Measurements from ENCODE around the gene ZNF507.

Gene ZNF507

DNA sequence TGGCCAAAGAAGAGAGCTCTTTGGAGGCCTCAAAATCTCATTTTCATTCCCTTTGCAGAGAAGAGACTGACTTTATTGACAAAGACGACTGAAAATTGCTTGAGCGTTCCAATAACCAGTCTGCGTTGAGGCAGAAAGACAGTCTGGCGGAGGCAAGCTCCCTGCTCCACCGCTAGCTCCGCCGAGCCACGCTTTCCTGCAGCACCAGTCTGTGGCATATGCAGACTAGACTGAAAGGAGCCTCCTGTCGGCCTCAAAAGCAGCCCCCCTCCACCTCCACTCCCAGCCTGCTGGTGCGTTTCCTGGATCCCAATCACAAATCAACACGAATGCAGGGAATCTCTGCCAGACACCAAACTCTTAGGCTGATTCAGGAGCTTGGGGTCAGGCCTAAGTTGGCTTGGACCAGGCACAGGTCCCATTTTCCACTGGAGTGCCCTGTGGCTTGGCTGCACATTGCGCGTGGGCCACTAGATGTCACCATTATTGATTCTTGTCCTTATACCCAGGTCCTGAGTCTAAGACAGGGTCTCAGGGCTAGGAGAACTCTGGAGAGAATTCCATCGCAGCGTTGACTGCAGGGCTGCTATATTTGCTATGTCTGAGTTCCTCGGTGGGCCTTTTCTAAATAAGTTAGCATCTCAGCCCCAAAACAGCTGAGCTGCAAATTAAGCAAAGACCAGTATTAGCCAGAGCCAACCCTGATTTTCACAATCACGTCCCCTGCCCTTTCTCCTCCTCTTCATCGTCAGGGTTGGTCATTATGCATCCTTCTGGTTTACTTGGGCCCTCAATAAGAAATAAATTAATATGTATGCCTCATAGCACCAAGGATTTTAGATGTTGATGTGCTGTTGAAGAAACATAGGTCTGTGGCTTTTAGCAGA lies 5.2 kb upstream of the ZNF507 start:
- peak; percentile 15 to 24 for DNase-seq (ENCODE audit: low read depth in 2 of 2)

DNA sequence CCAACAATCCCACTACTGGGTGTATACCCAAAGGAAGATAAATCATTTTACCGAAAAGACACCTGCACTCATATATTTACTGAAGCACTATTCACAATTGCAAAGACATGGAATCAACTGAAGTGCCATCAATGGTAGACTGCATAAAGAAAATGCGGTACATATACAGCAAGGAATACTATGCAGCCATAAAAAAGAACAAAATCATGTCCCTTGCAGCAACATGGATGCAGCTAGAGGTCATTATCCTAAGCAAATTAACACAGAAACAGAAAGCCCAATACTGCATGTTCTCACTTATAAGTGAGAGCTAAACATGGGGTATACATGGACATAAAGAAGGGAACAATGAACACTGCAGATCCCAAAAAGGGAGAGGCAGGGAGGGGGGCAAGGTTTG lies 2.7 kb upstream of the ZNF507 start:
- no peak for DNase-seq (ENCODE audit: low read depth in 2 of 2)

DNA sequence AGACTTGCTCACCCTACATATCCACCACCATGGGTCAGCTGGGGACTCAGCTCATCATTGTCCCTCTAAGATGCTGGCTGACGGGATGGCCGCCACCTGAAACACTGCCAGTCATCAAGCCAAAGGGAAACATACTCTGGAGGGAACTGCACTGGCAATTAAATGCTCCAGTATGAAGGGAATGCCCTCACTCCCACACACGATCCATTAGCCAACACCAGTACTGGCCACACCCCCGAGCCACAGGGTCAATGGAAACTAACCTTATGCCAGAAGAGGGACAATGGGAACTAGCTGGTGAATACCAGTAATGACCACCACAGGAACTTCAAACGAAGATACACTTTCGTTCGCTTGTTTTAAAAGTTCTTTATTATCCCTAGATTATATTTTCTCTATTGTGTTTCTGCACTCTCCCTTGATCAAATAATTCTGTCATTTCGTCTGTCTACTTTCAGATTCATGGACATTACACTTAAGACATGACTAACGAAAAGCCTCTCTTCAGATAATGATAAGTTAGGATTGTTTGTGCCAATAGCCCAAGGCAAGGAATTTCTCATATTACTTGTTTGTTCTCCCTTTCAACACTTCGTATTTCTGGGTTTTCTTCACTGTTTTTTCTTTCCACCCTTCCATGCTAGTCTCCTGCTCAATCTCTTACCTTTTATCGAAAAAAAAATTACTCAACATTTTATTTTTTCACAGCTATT lies 1.7 kb upstream of the ZNF507 start:
- no peak for DNase-seq (ENCODE audit: low read depth in 2 of 2)

DNA sequence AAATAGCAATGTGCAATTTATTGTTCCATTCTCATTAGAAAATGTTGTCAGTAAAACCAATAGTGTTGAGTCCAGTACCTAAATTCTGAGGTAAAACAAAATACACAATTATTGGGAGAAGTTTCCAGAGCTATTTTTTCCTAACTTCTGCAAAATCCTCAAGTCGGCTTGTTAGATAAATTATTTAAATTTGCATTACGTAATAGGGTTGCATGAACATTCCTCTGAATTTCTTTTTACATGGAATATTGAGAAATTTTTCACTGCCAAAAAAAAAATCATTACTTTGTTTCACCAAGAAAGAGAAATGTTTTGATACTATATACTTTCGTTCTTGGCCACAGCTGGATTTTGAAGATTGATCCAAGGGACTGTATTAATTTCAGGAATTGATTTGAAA lies 1.5 kb downstream of the ZNF507 start:
- DNase-seq (ENCODE audit: low read depth in 2 of 2), result no peak

DNA sequence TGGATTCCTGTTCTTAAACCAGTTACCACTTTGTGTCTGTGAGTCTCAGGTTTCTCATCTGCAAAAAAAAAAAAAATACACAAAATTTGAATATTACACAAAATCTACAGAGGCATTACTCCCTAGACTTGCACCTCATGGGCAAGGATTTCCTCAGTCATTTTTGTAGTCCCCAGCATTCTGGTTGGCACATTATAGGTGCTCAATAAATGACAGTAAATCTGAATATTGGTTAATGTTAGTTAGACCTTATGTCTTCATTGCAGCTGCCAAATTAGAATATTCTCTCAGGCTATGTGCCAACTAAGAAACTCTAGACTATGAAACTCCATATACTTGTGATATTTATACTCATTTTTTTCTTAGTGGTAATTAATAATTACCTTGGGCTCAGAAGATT lies 2.2 kb downstream of the ZNF507 start:
- DNase-seq (ENCODE audit: low read depth in 2 of 2), result no peak

DNA sequence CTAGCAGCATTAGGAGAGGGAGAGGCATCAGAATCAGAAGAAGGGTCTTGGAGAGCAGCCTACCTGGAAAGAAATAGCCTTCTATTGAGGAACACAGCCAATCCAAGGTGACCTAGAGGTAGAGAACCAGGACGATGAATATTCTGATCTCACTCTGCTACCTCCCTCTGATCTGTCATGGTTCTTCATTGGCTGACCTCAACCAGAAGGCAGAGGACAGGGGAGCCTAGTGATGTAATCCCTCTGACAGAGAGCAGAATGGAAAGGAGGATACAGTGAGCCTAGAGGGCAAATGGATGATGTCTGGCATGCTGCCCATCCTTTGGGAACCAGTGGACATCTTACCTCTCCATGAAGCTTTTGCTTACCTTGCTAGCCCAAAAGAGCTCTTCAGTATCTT lies 3.6 kb downstream of the ZNF507 start:
- DNase-seq (ENCODE audit: low read depth in 2 of 2), result no peak

DNA sequence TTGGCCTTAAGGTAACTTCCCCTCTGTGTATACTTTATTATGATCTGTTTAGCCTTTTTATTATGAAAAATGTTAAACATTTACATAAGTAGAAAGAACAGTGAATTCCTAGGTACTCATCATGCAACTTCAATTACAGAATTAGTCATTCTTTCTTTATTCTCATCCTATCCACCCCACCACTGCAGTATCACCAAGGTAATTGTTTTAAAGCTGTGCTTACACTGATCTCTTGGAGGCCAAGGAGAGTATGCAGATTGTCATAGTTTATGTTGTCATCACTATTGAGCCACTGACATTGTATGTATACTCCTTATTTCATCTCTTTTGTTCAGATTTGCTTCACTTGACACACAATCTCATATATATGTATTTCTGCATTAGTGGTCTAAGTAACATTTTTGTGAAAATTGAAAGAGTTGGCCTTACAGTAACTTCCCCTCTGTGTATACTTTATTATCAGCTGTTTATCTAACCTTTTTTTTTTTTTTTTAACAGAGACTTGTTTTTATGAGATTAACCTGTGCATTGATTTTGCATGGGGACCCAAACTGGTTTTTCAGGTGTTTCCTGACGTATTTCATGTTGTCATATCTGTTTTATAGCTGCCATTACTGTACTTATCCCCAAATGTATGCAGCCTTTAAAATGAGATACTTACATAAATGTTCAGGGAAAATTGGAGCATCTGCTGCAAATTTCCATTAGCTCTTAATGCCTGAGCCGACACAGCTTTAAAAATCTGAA lies 4.5 kb downstream of the ZNF507 start:
- no peak for DNase-seq (ENCODE audit: low read depth in 2 of 2)

DNA sequence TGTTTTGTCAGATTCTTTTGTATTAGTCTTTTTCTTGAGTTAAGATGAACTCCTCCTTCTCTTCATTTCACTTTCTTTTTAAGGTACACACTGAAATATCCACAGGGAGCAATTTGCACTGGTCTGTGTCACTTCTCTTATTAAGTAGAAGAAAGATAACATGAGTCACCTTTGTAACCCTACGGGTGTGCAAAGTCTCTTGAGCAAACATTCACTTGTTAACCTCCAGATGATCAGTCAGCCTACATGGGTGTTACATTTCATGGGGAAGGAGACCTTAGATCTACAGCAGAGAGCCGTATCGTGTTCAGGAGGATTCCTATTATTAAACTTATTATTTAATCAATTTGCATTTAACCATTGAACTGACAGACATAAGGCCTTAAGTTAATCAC lies 5.1 kb downstream of the ZNF507 start:
- DNase-seq (ENCODE audit: low read depth in 2 of 2), result no peak

DNA sequence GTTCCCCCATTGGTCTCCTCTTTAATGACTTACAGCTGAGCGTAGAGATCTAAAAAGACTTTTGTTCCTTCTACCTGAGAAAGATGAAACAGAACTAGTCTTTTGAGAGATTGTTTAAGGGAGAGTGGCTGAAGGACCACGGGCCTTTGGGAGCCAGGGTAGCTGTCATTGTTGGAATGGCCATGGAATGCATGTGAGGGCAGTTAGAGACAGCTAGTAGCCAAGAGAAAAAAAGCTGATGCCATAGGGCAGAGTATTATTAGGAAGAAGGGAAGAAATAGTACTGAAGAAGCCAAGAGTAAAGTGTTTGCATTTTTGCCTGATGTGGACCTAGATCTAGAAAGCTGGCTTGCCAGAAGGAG lies 5.6 kb downstream of the ZNF507 start:
- no peak for DNase-seq (ENCODE audit: low read depth in 2 of 2)

DNA sequence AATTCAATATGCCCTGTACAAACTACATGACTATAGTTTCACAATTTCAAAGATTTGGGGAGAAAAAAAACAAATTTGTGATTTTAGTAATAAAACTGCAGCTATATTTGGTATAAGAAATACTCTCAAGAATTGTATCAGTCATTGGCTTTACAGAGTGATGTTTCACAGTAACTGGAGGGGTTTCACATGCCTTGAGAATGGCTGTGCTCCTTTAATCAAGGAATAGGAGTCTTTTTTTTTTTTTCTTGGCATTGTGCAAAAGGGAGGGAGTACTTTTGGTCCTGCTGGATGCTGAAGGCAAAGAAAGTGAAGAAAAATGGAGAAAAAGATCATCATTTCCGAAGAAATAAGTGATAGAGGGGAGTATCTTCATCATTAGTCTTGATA lies 6.8 kb downstream of the ZNF507 start:
- no peak for DNase-seq (ENCODE audit: low read depth in 2 of 2)

DNA sequence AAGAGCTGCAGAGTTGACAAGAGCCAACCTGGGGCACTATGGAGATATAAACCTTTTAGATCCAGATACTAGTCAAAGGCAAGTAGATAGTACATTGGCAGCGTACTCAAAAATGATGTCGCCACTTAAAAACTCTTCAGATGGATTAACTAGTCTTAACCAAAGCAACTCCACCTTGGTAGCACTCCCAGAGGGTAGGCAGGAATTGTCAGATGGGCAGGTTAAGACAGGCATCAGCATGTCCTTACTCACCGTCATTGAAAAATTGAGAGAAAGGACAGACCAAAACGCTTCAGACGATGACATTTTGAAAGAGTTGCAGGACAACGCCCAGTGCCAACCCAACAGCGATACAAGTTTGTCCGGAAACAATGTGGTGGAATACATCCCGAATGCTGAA lies 8.9 kb downstream of the ZNF507 start:
- DNase-seq (ENCODE audit: low read depth in 2 of 2), result no peak

DNA sequence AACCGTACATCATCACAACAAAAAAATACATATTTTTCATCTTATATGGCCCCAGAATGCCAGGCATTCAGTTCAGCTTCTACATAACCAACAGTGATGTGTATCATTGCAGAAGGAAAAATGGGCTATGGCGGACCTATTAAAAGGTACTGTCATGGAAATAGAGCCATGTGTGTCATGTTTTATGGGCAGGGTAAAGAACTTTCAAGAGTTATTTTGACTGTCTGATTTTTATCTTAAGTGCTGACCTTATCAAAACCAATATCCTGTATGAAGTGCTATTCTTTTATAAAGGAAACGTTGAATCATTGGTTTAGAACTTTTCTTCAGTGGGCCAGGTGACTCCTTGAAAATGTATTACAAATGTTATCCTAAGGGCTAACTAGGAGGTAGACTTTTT lies 9.9 kb downstream of the ZNF507 start:
- no peak for DNase-seq (ENCODE audit: low read depth in 2 of 2)

DNA sequence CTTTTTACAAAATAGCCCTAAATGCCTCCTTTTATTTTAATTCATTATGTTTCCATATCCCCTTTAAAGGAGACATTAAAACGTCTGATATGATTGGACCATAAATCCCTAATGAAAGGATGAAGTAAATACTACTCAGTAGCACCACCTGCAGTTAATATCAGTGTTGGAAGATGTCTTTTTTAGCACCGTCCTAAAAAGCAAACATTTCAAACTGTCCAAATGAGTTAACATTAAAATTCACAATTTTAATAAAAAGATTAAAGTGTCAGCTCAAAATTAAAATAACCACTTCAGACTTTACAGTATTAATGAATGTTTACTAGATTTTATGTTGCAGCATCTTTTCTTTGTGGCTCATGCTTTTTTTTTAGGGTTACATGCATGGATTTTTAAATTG lies 12.3 kb downstream of the ZNF507 start:
- no peak for DNase-seq (ENCODE audit: low read depth in 2 of 2)

DNA sequence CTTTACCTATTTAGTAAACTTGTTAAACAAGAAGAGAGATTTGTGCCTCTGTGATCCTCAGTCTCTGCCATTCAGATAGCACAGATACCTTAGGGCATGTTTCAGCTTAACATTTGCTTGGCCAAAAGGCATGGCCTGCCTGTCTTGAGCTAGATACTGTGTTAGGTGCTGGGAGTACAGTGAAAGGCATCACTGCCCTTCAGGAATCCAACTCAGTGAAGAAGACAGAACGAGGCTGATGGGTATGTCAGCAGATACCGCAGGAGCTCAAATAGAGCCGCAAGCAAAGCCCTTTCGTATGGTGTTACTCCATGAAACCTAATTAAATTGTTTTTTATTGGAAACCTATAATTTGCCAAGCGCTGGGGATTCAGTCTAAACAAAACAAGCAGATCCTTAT lies 12.9 kb downstream of the ZNF507 start:
- no peak for DNase-seq (ENCODE audit: low read depth in 2 of 2)

DNA sequence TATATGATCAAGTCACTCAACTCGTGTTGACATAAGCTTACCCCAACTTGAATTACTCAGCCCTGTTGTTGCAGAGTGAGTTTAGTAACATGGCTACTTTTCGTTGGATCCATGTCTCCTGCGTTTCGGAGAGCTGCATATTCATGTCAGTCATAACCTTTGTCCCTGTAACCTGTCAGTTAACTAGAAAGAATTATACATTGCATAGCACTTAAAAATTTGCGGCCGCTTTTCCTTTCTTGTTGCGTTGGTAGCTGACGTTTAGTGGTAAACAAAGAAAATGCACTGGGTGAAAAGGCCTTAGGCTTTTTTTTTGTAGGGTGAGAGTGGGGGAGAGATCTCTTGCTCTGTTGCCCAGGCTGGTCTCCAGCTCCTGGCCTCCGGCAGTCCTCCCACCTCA lies 14.2 kb downstream of the ZNF507 start:
- no peak for DNase-seq (ENCODE audit: low read depth in 2 of 2)

DNA sequence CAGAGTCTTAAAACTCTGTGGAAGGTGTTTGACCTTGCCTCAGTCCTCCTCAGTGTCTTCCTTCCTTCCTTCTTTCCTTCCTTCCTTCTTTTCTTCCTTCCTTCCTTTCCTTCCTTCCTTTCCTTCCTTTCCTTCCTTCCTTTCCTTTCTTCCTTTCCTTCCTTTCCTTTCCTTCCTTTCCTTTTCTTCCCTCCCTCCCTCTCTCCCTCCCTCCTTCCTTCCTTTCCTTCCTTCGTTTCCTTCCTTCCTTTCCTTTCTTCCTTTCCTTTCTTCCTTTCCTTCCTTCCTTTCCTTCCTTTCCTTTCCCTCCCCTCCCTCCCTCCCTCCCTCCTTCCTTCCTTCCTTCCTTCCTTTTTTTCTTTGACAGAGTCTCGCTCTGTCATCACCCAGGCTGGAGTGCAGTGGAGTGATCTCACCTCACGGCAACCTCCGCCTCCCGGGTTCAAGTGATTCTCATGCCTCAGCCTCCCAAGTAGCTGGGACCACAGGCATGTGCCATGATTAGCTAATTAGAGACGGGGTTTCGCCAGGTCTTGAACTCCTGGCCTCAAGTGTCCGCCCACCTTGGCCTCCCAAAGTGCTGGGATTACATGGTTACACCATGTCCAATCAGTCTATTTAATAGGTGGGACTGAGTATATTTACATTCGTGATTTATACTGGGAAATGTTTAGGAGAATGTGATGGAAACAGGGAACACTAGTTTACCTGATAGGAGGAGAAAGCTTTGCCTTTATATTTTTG lies 16.3 kb downstream of the ZNF507 start:
- DNase-seq (ENCODE audit: low read depth in 2 of 2), result no peak

DNA sequence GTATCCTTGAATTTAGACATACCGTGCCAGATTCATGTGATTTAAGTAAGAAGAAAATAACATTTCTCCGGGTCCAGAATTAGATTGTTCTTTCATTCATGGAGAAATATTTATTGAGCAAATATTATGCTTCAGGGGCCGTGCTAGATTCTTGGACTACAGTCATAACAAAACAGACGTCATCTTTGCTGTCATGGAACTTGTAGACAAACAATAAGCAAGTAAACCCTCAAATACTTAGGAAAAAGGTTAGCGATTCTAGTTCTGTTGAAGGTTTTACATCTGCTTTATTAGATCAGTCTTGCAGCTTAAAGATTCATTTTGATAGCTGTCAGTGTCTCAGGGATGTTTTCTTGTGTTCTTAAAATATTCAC lies 16.9 kb downstream of the ZNF507 start:
- DNase-seq (ENCODE audit: low read depth in 2 of 2), result no peak

DNA sequence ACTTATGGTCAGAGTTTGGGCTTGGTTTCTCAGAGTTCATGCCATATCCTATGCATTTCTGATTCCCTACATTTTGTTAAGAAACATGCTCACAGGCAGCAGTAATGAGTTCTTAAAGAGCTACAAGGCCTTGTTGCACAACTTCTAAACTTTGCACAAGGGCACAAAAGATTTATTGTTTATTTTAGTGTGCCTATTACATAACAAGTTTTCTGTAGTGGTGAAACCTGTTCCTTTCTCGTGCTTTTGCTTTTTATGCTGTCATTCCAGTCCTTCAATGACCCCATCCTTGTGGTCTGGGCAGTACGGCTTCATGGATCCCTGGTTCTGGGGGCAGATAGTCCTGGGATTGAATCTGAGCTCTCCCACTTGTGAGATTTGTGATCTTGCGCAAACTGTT lies 17.8 kb downstream of the ZNF507 start:
- DNase-seq (ENCODE audit: low read depth in 2 of 2), result no peak

DNA sequence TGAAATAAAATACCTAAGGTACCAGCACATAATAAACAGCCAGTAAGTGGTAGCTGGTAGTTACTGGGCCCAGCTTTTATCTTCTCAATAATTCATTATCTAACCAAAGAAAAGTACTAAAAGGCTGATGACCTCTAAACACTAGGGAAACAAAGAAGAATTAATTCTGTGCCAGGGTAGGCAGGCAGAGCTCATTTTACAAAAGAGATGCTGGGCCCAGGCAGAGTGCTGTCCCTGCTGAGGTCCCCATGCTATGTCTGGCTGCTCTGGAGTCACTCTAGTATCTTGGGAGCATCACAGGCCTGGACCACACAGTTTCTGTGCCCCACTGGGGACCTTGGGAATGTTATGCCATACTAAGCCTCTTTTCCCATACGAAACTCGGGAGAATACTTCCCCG lies 18.2 kb downstream of the ZNF507 start:
- no peak for DNase-seq (ENCODE audit: low read depth in 2 of 2)

DNA sequence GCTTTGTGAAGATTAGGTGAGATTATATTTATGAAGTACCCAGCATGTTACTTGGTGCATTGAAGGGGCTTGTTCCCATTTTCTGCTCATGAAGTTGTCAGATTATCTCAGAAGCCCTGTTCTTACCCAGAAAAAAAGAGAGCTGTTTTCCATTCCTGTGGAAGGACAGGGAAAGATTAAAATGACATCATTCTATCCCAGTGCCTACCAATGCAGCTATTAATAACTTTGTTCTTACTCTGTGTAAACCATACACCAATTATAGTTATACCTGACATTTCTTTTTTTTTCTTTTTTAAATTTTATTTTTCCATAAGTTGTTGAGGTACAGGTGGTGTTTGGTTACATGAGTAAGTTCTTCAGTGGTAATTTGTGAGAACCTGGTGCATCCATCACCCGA lies 18.6 kb downstream of the ZNF507 start:
- no peak for DNase-seq (ENCODE audit: low read depth in 2 of 2)

DNA sequence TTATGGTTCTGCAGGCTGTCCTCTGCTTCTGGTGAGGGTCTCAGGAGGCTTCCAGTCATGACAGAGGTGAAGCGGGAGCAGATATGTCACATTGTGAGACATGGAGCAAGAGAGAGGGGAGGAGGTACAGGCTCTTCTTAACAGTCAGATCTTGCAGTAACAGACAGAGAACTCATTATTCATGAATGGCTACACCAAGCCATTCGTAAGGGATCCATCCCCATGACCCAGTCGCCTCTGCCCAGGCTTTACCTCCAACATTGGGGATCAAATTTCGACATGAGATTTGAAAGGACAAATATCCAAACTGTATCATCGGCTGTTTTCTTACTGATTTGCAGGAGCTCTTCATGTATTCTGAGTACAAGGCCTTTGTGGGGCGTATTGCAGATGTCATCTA lies 21.7 kb downstream of the ZNF507 start:
- DNase-seq (ENCODE audit: low read depth in 2 of 2), result no peak

DNA sequence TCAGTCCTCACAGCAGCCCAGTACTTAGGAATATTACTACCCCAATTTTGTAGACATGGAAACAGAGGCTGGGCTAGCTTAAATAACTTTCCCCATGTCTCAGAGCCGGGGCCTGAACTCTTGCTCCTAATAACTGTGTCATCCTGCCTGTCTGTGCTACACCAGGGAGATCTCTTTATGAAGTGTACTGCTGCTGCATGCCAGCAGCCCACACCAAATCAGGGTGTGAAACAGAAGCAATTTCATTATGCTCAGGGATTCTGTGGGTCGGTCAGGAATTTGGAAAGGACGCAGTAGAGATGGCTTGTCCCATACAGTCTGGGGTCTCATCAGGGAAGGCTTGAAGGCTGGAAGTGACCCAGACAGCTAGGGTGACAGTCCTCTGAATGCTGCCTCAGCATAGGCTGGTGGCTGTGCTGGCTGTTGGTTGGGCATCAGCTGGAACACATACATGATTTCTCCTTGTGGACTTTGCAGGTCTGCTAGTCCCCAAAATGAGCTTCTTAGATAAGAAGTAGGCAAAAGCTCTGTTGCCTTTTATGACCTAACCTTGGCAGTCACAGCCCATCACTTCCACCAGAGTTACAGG lies 22.6 kb downstream of the ZNF507 start:
- no peak for DNase-seq (ENCODE audit: low read depth in 2 of 2)
